ENCODE results near the gene GAS7.

DNA sequence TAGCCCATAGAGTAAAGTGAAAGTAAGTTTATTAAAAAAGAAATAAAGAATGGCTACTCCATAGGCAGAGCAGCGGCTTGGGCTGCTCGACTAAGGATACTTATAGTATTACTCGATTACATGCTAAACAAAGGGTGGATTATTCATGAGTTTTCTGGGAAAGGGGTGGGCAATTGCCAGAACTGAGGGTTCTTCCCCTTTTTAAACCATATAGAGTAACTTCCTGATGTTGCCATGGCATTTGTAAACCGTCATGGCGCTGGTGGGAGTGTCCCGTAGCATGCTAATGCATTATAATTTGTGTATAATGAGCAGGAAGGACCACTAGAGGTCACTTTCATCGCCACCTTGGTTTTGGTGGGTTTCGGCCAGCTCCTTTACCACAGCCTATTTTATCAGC is 13.3 kb upstream of the GAS7 start:
- TF ChIP-seq YY1 (IDR thresholded peaks at IDR 0.05; ENCODE audit: extremely low read depth, insufficient replicate concordance, low read depth, low read length): no peak
- TF ChIP-seq, protein P1, sequence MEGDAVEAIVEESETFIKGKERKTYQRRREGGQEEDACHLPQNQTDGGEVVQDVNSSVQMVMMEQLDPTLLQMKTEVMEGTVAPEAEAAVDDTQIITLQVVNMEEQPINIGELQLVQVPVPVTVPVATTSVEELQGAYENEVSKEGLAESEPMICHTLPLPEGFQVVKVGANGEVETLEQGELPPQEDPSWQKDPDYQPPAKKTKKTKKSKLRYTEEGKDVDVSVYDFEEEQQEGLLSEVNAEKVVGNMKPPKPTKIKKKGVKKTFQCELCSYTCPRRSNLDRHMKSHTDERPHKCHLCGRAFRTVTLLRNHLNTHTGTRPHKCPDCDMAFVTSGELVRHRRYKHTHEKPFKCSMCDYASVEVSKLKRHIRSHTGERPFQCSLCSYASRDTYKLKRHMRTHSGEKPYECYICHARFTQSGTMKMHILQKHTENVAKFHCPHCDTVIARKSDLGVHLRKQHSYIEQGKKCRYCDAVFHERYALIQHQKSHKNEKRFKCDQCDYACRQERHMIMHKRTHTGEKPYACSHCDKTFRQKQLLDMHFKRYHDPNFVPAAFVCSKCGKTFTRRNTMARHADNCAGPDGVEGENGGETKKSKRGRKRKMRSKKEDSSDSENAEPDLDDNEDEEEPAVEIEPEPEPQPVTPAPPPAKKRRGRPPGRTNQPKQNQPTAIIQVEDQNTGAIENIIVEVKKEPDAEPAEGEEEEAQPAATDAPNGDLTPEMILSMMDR (IDR thresholded peaks at IDR 0.05 in 2 of 3, conservative IDR thresholded peaks at IDR 0.05 in 1 of 3; ENCODE audit: borderline replicate concordance in 1 of 3, insufficient read depth in 1 of 3, low read depth in 2 of 3, low read length in 2 of 3): no peak
- no peak for TF ChIP-seq POLR2A (IDR thresholded peaks at IDR 0.05; ENCODE audit: borderline replicate concordance, extremely low read depth, insufficient read depth, insufficient read length)
- no peak for TF ChIP-seq ELF1 (IDR thresholded peaks at IDR 0.05; ENCODE audit: borderline replicate concordance, low read depth)

Data from HCT116 (cell line).